Neural progenitor cell (in vitro differentiated cells): Measurements from ENCODE around the gene PCNX2. TPM values are rescaled to one million over a fixed set of nuclear protein-coding genes. Genes with fewer than 3 reads are reported as not detected.

Experiments
- DNase-seq: peaks from one replicate; pipeline ENCODE4 v3.0.0-alpha.2; 2016; ENCODE audit warnings: low spot score
- H2AFZ ChIP-seq: fragments of 200-600 bp; sonication (generic); replicated peaks from 2 replicates; pipeline ENCODE4 v1.6.1; 2016; ENCODE audit warnings: antibody characterized with exemption
- H3F3A ChIP-seq: fragments of 200-600 bp; sonication (generic); 2 replicates; pipeline ENCODE4 v1.6.1; 2016; ENCODE audit warnings: antibody characterized with exemption, low read depth
- H3K27ac ChIP-seq: fragments of 200-600 bp; sonication (generic); 2 replicates; pipeline ENCODE4 v1.5.1; 2016; ENCODE audit warnings: mild to moderate bottlenecking
- H3K27me3 ChIP-seq: fragments of 200-600 bp; sonication (generic); 2 replicates; pipeline ENCODE4 v1.6.1; 2016; ENCODE audit warnings: mild to moderate bottlenecking, moderate library complexity
- H3K36me3 ChIP-seq: fragments of 200-600 bp; sonication (generic); 2 replicates; pipeline ENCODE4 v1.5.1; 2016
- H3K4me1 ChIP-seq: fragments of 200-600 bp; sonication (generic); 2 replicates; pipeline ENCODE4 v1.6.1; 2016; ENCODE audit warnings: mixed run types
- H3K4me2 ChIP-seq: fragments of 200-600 bp; sonication (generic); 2 replicates; pipeline ENCODE4 v1.6.1; 2016
- H3K4me3 ChIP-seq: fragments of 200-600 bp; sonication (generic); 2 replicates; pipeline ENCODE4 v1.5.1; 2016
- H3K79me2 ChIP-seq: fragments of 200-600 bp; sonication (generic); 2 replicates; pipeline ENCODE4 v1.6.1; 2016; ENCODE audit warnings: low read depth
- H3K9ac ChIP-seq: fragments of 200-600 bp; sonication (generic); 2 replicates; pipeline ENCODE4 v1.6.1; 2016
- H3K9me3 ChIP-seq: fragments of 200-600 bp; sonication (generic); 2 replicates; pipeline ENCODE4 v1.5.1; 2016; ENCODE audit warnings: low read depth
- H4K20me1 ChIP-seq: fragments of 200-600 bp; sonication (generic); 2 replicates; pipeline ENCODE4 v1.6.1; 2016; ENCODE audit warnings: low read depth
- H3K27ac Mint-ChIP-seq: 3 replicates; pipeline ENCODE4 v1.8.0; 2021; ENCODE audit warnings: mixed read lengths
- H3K27me3 Mint-ChIP-seq: 2 replicates; pipeline ENCODE4 v1.8.0; 2022; ENCODE audit warnings: low read depth, mild to moderate bottlenecking, inconsistent platforms, moderate library complexity, mixed read lengths; ENCODE audit not compliant: insufficient read depth
- H3K36me3 Mint-ChIP-seq: 3 replicates; pipeline ENCODE4 v1.8.0; 2021; ENCODE audit warnings: mixed read lengths
- H3K4me1 Mint-ChIP-seq: 3 replicates; pipeline ENCODE4 v1.8.0; 2021; ENCODE audit warnings: mixed read lengths
- H3K4me3 Mint-ChIP-seq: 3 replicates; pipeline ENCODE4 v1.8.0; 2021; ENCODE audit warnings: mild to moderate bottlenecking, moderate library complexity, mixed read lengths
- H3K9me3 Mint-ChIP-seq: 3 replicates; pipeline ENCODE4 v1.8.0; 2020; ENCODE audit warnings: mixed read lengths
- EZH2 ChIP-seq: fragments of 200-600 bp; sonication (generic); IDR thresholded peaks from 2 replicates; pipeline ENCODE4 v1.6.1; 2017; ENCODE audit warnings: antibody characterized with exemption, mild to moderate bottlenecking, moderate library complexity
- EZH2phosphoT487 ChIP-seq: fragments of 200-600 bp; sonication (generic); IDR thresholded peaks from 2 replicates; pipeline ENCODE4 v1.6.1; 2017; ENCODE audit warnings: antibody characterized with exemption
- total RNA-seq: library from RNA; depleted of rRNA; stranded (reverse); fragments of >200 nt; gene quantifications from 2 replicates; pipeline ENCODE4 v1.2.3, GENCODE V29; 2015; ENCODE audit warnings: low replicate concordance
- TF ChIP-seq, protein P1 (sequence below): fragments of 200-600 bp; sonication (generic); IDR thresholded peaks from 2 replicates; pipeline ENCODE4 v1.5.1; 2017; ENCODE audit warnings: antibody characterized with exemption, mild to moderate bottlenecking

Gene PCNX2
- total RNA-seq, 1 donor from 2014 or later = 30.8 TPM

GRCh38 chr1:233256789-233257188 is 38.7 kb downstream of the PCNX2 start:
- Histone ChIP-seq H3K9ac (no peak overlapping the region), H2AFZ (no peak overlapping the region), H3F3A (no peaks in the 10 kb centered on the region), H3K4me3 (no peak overlapping the region), H3K36me3 (peaks cover 10% of the 10 kb centered on the region), H3K4me1 (peaks cover 13% of the 10 kb centered on the region), H3K27me3 (no peaks in the 10 kb centered on the region), H3K9me3 (no peaks in the 10 kb centered on the region), H3K27ac (no peak overlapping the region), H3K79me2 (peaks cover 4% of the 10 kb centered on the region), H4K20me1 (no peaks in the 10 kb centered on the region), H3K4me2 (no peak overlapping the region)
- TF ChIP-seq, protein P1, sequence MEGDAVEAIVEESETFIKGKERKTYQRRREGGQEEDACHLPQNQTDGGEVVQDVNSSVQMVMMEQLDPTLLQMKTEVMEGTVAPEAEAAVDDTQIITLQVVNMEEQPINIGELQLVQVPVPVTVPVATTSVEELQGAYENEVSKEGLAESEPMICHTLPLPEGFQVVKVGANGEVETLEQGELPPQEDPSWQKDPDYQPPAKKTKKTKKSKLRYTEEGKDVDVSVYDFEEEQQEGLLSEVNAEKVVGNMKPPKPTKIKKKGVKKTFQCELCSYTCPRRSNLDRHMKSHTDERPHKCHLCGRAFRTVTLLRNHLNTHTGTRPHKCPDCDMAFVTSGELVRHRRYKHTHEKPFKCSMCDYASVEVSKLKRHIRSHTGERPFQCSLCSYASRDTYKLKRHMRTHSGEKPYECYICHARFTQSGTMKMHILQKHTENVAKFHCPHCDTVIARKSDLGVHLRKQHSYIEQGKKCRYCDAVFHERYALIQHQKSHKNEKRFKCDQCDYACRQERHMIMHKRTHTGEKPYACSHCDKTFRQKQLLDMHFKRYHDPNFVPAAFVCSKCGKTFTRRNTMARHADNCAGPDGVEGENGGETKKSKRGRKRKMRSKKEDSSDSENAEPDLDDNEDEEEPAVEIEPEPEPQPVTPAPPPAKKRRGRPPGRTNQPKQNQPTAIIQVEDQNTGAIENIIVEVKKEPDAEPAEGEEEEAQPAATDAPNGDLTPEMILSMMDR = no peak
- no peak for TF ChIP-seq EZH2
- TF ChIP-seq EZH2phosphoT487 = no peak
- H3K36me3 Mint-ChIP-seq = peaks cover 23% of the 10 kb centered on the region
- DNase-seq = no peak
- no peaks in the 10 kb centered on the region for H3K9me3 Mint-ChIP-seq
- no peak overlapping the region for H3K27ac Mint-ChIP-seq
- no peak overlapping the region for H3K4me3 Mint-ChIP-seq
- H3K27me3 Mint-ChIP-seq = peaks cover 2% of the 10 kb centered on the region
- H3K4me1 Mint-ChIP-seq = peaks cover 8% of the 10 kb centered on the region

DNA sequence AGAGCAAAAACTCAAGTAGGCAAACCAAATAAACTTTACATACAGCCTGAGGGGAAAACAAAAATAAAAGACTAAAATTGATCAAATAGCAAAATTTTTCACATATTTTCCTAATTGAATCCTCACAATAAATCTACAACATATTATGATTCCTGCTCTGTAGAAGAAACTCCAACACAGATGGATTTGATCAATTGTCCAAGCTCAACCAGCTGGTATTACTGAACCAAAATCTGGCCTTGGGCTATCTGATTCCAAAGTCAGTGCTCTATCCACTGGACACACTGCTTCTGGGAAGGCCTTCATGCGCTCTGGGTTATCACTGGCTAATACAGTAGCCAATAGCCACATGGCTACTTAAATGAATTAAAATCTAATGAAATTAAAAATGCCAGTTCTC is 39.3 kb downstream of the PCNX2 start:
- Histone ChIP-seq H3K9me3 (no peaks in the 10 kb centered on the region), H3K36me3 (peaks cover 10% of the 10 kb centered on the region), H3K27me3 (no peaks in the 10 kb centered on the region), H3K79me2 (peaks cover 4% of the 10 kb centered on the region), H3K27ac (no peak overlapping the region), H3K9ac (no peak overlapping the region), H3K4me3 (no peak overlapping the region), H2AFZ (no peak overlapping the region), H3K4me2 (no peak overlapping the region), H3K4me1 (peaks cover 7% of the 10 kb centered on the region), H3F3A (no peaks in the 10 kb centered on the region), H4K20me1 (no peaks in the 10 kb centered on the region)
- peaks cover 5% of the 10 kb centered on the region for H3K4me1 Mint-ChIP-seq
- no peak for TF ChIP-seq EZH2
- TF ChIP-seq, protein P1 = no peak
- no peak for TF ChIP-seq EZH2phosphoT487
- H3K36me3 Mint-ChIP-seq = peaks cover 19% of the 10 kb centered on the region
- DNase-seq = no peak
- no peak overlapping the region for H3K27ac Mint-ChIP-seq
- H3K4me3 Mint-ChIP-seq = no peak overlapping the region
- H3K27me3 Mint-ChIP-seq = peaks cover 2% of the 10 kb centered on the region
- no peaks in the 10 kb centered on the region for H3K9me3 Mint-ChIP-seq

- H3K4me1 ChIP-seq = peaks cover 4% of the 10 kb centered on the region
- no peak overlapping the region for H3K9ac ChIP-seq
- Mint-ChIP-seq H3K27ac (no peak overlapping the region), H3K4me1 (peaks cover 7% of the 10 kb centered on the region), H3K9me3 (no peaks in the 10 kb centered on the region), H3K36me3 (peaks cover 19% of the 10 kb centered on the region), H3K4me3 (no peak overlapping the region), H3K27me3 (peaks cover 2% of the 10 kb centered on the region)
- no peaks in the 10 kb centered on the region for H4K20me1 ChIP-seq
- no peaks in the 10 kb centered on the region for H3K27me3 ChIP-seq
- no peak overlapping the region for H2AFZ ChIP-seq
- no peak overlapping the region for H3K27ac ChIP-seq
- DNase-seq = no peak
- no peak overlapping the region for H3K4me2 ChIP-seq
- H3F3A ChIP-seq = no peaks in the 10 kb centered on the region
- peaks cover 4% of the 10 kb centered on the region for H3K79me2 ChIP-seq
- no peak overlapping the region for H3K4me3 ChIP-seq
- TF ChIP-seq EZH2phosphoT487 = no peak
- TF ChIP-seq, protein P1 = no peak
- TF ChIP-seq EZH2 = no peak
- H3K9me3 ChIP-seq = no peaks in the 10 kb centered on the region
- peaks cover 5% of the 10 kb centered on the region for H3K36me3 ChIP-seq
Measured at GRCh38 chr1:233255145-233255544, 40.4 kb downstream of the PCNX2 start.
